GM19099 (cell line): ENCODE data around the gene KXD1.

ENCODE experiments used
- POLR2A ChIP-seq: IDR thresholded peaks from 3 replicates; pipeline ENCODE4 v1.6.1; 2011; ENCODE audit warnings: low read depth; ENCODE audit not compliant: insufficient read length; ENCODE audit errors: extremely low read depth

The KXD1 gene

DNA sequence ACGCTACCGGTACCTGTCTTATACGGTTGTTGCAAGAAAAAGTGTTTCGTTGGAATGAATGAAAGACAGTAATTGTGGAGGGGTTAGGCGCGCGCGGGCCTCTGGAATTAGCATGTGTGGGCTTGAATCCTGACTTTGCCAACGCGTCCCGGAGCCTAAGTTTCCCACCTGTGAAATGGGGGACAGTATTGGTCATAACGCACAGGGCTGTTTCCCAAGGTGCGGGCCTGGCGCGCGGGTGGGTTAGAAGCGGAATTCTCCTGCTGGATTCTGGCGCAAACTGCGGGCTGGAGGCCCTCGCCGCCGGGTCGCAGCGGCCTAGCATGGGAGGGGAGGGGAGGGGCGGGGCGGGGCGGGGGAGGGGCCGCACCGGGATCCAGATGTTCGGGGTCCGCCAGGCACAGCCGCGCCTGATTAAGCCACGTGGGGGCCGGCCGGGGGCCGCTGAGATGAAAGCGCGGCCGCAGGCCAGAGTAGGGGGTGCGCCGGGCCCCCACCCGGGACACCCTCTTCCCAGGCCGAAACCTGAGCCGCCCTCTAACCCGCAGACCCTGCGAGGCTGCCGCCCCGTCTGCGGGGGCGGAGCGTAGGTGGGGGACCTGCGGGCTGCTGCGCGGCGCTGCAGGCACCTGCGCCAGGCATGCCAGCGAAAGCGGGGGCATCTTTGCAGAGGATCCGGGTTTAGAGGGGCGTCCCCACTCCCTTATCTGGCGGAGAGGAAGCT, 53.8 kb downstream of the KXD1 start:
- no peak for TF ChIP-seq POLR2A

DNA sequence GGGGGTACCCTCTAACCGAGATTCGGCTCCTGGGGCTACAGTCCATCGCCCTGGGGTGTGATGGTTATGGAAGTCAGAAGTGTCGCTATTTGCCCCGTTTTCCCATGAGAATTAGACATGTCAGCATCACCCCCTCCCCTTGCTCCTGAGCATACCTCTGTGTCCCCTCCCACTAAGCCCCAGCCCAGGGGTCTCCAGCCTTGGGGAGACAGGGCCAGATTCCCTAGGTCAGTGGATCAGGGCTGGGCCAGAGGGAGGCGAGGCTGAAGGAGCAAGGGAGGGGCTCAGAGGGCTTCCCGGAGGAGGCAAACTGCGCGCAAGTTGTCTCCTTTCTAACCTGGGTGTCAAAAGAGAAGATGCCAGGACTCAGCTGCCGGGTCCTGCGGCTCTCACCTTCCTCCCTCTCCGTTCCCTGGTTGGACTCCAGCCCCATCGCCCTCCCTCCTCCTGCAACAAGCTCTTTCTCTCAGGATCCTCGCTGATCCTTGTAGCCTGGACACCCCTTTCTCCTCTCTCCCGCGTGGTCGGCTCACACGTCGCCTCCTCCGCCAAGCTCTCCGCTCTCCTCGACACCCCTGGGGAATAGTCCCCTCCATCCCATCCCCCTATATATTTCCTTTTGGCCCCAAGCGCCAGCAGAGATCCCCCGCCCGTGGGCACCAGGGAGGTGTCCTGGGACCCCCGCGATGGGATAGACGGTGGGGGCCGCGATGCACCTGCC, 54.5 kb downstream of the KXD1 start:
- TF ChIP-seq POLR2A: no peak

DNA sequence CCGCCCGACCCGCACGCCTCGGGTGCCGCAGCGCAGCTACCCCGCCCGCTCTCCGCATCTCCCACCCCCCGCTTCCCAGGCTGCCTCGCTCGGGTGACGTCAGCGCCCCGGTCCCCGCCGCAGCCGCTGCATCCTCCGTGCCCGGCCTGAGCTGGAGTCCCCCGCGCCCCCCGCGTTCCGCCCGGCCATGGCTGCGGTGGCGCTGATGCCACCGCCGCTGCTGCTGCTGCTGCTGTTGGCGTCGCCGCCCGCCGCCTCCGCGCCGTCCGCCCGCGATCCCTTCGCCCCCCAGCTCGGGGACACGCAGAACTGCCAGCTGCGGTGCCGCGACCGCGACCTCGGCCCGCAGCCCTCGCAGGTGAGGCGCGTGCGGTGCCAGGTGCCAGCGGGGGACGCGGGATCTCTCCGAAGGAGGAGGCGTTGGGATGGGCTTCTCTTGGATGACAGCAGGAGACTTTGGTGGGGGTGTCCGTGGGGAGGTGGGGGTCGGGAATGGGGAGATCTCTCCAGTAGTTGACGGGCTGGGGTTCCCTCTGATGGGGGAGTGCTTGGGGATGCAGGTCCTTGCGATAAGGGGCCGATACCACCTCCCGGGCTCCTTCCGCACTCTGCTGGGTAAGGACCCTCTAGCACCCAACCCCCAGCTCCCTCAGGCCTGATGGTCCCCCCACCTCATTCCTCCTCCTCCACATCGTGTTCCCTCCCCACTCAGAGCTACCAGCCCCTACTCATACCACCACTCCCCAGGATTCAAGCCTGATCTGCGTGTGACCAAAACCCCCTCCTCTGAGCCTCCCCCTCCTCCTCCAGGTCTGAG, 55.3 kb downstream of the KXD1 start, which contains the start of gene TMEM59L:
Gene TMEM59L (plus strand): TSS at position 99 of the 817 bp plus-strand sequence. CDS start 89 bp downstream, at position 188.
- no peak for TF ChIP-seq POLR2A

GRCh38 chr19:18613589-18614234, 56.0 kb downstream of the KXD1 start:
- TF ChIP-seq POLR2A: no peak

GRCh38 chr19:18616023-18616422, 58.4 kb downstream of the KXD1 start:
- TF ChIP-seq POLR2A: no peak

GRCh38 chr19:18617562-18617961, 59.9 kb downstream of the KXD1 start:
- TF ChIP-seq POLR2A: no peak

GRCh38 chr19:18618236-18618635, 60.6 kb downstream of the KXD1 start:
- TF ChIP-seq POLR2A: no peak
